Activated T-helper 1 cell treated with anti-CD3 and anti-CD28 coated beads, Interleukin-2, amount 50 U/mL, for 16 hours (primary cell): ENCODE measurements around the gene IGF2BP3.
A peak's percentile ranks its signal among the peaks of the same experiment; 100 is the strongest.
"Not testable (repeated sequence)": the region's sequence is repeated elsewhere in the genome, so short reads cannot be mapped to it uniquely, and the experiment has no call there.

ENCODE experiments used
- DNase-seq, 2 donors: peaks; one replicate each; pipeline ENCODE4 v3.0.0-alpha.2; 2020; ENCODE audit warnings: low read depth in 1 of 2, low spot score in 1 of 2

Gene IGF2BP3

DNA sequence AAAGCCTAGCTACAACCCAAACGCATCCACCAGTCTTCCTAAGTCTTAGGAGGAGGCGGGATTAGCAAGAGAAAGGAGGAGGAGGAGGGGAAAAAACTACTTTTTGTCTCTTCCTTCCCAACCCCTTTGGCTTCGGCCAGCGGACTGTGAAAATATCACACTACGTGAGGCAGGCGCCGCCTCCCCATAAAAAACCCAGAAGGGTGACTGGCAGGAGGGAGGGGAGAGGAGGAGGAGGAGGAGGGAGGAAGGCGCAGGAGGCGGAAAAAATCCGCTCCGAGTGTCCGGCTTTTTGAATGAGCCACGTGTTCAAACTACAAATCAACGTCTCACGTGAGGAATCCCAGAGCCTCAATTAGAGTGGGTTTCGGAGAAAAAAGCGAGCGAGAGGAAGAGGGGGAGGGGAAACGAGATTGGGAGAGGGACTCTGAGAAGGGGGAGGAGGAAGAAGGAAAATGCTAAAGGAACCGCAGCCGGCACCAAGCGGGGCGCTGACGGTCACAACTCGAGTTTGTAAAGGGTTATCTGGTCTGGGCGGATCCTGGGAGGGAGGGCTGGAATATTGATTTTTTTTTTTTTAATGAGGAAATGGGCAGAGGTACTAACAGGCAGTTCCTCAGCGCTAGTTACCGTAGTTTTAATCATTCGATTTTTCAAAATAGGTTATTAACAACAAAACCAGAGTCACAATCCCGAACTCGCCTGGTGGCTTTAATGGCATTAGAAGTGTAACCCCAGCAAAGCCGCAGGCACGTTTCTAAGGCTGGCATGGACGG is at the start of gene IGF2BP3:
Gene IGF2BP3, minus strand, starts transcription at position 162 of the 776 bp plus-strand sequence. CDS start 381 bp downstream, outside the sequence.
- no peak for DNase-seq

- DNase-seq = no peak
Observed at GRCh38 chr7:23514755-23515154, 44.5 kb upstream of the IGF2BP3 start.

GRCh38 chr7:23513746-23514145 is 43.5 kb upstream of the IGF2BP3 start:
- not testable (repeated sequence) for DNase-seq

- DNase-seq = no peak
Observed at GRCh38 chr7:23494009-23494408, 23.7 kb upstream of the IGF2BP3 start.

- no peak for DNase-seq
Observed at GRCh38 chr7:23491502-23491901, 21.2 kb upstream of the IGF2BP3 start.

DNA sequence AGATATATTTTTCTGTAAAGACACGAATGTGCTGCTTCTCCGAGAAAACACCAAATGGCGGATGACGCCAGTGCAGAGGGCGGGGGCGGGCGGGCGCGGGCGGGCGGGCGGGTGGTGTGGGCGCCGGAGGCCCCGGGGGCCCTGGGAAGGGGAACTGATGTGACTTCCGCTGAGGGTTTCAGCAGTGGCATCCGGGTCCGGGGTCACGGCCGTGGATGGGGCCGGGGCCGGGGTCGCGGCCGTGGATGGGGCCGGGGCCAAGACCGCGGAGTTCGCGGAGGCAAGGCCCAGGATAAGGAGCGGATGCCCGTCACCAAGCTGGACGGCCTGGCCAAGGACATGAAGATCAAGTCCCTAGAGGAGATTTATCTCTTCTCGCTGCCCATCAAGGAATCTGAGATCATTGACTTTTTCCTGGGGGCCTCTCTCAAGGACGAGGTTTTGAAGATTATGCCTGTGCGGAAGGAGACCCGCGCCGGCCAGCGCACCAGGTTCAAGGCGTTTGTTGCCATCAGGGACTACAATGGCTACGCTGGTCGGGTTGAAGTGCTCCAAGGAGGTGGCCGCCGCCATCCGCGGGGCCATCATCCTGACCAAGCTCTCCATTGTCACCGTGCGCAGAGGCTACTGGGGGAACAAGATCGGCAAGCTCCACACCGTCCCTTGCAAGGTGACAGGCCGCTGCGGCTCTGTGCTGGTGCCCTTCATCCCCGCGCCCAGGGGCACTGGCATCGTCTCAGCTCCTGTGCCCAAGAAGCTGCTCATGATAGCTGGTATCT is 20.3 kb upstream of the IGF2BP3 start:
- DNase-seq = peak in 1 of 2 donors; percentile 29

DNA sequence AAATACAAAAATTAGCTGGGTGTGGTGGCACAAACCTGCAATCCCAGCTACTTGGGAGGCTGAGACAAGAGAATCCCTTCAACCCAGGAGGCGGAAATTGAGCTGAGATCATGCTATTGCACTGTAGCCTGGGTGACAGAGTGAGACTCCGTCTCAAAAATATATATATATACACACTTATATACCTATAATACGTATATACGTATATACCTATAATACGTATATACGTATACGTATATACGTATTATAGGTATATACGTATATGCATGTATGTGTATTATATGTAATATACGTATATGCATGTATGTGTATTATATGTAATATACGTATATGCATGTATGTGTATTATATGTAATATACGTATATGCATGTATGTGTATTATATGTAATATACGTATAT is 18.4 kb upstream of the IGF2BP3 start:
- not testable (repeated sequence) for DNase-seq

DNA sequence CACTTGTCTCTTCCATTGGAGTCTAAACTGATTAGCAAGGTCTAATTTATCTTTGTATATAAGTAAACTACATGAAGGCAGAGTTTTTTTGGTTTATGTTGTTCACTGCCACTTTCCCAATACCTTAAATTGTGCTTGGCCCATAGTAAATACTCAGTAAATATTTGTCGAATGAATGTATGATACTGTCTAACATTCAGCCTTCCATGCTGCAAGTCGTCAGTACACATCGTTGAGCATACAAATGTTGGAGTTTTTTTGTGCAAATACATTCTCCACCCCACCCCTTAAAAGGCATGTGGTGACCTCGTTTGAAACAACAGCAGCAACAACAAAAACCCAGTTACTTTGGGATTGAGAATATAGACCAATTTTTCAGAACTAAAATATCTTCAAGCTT is 17.4 kb upstream of the IGF2BP3 start:
- DNase-seq = no peak

DNA sequence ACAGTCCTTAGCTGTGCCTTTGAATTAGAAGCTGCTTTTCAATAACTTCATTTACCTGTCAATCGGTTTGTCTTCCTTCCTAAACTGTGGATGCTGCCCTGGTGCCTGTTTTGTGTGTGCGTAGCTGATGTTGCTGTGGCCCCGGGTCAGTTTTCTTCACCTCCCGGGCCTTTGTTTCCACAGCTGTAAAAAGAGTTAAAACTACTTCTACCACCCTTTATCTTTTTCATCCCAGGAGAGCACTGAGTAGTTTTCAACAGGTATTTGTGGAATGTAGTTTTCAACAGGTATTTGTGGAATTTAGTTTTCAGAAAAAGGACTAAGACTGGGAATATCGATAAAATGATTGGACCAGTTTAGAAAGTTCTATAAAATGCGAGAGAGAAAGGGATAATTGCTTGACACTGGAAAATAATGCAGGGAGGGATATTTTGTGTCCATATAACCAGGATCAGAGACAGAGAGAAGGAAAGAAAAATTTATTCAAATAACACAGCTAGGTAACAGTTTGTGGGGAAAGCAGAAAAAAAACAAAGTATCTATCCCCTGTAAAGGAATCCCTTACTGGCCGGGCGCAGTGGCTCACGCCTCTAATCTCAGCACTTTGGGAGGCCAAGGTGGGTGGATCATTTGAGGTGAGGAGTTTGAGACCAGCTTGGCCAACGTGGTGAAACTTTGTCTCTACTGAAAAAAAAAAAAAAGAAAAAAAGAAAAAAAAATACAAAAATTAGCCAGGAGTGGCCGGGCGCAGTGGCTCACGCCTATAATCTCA is 15.9 kb upstream of the IGF2BP3 start:
- no peak for DNase-seq

DNA sequence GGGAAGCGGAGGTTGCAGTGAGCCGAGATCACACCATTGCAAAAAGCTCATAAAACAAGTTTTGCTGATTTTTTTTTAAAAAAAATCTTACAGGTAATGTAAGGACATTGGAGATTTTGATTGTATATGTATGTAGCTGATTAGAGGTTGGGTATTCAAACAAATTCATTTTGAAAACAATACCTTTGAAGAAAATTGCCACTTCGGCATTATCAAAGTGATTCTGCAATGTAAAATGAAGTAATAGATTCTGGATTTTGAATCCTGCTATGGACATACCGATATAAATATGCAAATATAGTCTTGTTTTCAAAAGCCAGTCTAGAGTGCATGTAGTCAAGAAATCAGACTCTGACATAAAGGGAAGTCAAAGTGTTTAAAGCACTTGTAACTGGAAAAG is 12.4 kb upstream of the IGF2BP3 start:
- no peak for DNase-seq

GRCh38 chr7:23477962-23478866 is 7.9 kb upstream of the IGF2BP3 start:
- no peak for DNase-seq

- DNase-seq = no peak
Observed at GRCh38 chr7:23477157-23477499, 6.8 kb upstream of the IGF2BP3 start.

- DNase-seq = no peak
Observed at GRCh38 chr7:23476286-23477156, 6.2 kb upstream of the IGF2BP3 start.

- no peak for DNase-seq
Observed at GRCh38 chr7:23475576-23475839, 5.2 kb upstream of the IGF2BP3 start.

DNA sequence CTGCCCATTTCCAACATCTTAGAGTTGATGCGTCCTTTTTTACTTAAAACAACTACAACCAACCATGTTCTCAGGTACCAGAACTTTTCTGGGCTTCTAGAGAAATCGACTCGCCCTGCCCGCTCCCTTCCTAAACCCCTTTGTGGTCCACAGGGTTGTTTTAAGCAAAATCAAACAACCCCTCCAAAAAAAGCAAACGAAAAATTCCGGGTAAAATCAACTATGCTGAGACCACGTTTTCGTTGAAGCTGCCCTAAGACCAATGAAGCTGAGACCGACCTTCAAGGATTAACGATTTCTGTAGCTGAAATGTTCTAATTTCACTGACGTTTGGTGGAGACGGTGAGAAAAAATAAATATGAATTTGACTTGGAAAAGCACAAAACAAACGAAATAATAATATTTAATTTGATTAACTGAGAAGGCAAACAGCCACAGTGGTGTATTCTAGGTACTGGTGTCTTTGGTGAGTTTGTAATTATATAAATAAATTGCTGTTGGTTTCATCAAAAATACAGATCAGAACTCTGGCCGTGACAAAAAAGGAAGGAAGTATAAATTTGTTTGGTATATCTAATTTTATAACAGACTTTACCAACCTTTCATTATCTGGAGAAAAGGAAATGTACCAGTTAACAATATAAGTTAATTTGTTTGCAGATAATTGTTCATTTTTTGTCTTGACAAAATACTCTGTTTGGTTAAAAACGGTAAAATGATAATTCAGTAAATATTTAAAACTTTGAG is 4.7 kb upstream of the IGF2BP3 start:
- DNase-seq = no peak

GRCh38 chr7:23474094-23474828 is 4.0 kb upstream of the IGF2BP3 start:
- DNase-seq = no peak

DNA sequence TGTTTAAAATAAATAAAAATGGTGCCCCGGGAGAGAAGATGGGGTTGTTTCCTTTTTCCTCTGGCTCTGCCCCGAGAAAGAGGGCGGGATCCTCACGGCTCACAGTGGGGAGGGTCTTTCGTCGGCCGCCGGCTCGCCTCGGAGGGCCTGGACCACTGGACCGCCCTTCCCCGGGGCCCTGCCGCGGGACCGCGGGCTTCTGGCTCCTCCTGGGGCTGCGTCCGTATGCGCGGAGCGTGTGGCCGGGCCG is 3.5 kb upstream of the IGF2BP3 start:
- DNase-seq = no peak

DNA sequence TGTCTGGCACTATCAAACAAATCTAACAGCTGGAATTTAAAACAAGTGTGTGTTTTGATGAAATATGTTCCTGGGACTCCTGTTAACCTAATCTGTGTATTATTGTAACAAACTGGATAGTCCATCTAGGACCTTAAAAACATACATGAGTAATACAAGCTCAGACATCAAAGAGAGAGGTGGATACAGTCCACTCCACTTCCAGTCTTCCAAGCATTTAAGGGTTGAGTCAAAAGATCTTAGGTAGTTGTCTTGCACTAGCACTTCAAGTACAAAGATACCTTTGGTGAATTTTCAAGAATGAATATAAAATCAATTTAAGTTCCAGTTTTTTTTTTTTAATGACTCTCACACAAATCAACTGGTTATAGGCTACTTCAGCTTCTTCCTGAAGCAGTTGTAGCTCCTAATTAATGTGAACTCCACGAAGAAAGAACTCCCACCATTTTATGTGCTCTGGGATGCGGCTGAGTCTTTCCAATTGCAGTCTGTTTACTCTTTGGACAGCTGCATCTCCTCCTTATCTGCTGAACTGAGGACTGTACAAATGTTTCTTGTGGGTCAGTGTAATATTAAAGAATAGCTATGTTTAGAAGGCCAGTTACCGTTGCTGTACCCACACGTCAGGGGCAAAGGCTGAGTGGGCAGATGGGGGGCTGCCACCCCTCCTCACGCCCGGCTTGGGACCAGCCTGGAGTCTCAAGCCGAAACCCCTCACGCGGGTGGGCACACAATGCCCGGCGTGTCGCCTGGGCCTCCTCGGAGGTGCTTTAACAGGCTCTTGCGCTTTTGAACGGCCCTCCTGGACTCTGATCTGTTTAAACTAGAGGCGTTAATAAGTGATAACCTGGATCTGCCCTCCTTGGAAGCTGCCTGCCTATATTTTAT is 2.9 kb upstream of the IGF2BP3 start:
- DNase-seq = no peak
